ENCODE measurements around the gene AKR1C3.
"Not testable (repeated sequence)": the region's sequence is repeated elsewhere in the genome, so short reads cannot be mapped to it uniquely, and the experiment has no call there.

AKR1C3 gene

GRCh38 chr10:5094265-5095205 is at the start of gene AKR1C3:
Gene AKR1C3, plus strand, starts transcription at chr10:5094414. Its CDS starts 31 bp downstream, at chr10:5094445.
- DNase-seq = peak; percentile 59 to 71

- no peak for DNase-seq
These were observed 49.1 kb upstream of the AKR1C3 start for GRCh38 chr10:5045095-5045494.

GRCh38 chr10:5046410-5046809 is 47.8 kb upstream of the AKR1C3 start:
- no peak for DNase-seq

- not testable (repeated sequence) for DNase-seq
These were observed 47.2 kb upstream of the AKR1C3 start for GRCh38 chr10:5047055-5047454.

GRCh38 chr10:5047912-5048628 is 46.1 kb upstream of the AKR1C3 start:
- no peak for DNase-seq

GRCh38 chr10:5052951-5053500 is 41.2 kb upstream of the AKR1C3 start:
- DNase-seq = not testable (repeated sequence)

DNA sequence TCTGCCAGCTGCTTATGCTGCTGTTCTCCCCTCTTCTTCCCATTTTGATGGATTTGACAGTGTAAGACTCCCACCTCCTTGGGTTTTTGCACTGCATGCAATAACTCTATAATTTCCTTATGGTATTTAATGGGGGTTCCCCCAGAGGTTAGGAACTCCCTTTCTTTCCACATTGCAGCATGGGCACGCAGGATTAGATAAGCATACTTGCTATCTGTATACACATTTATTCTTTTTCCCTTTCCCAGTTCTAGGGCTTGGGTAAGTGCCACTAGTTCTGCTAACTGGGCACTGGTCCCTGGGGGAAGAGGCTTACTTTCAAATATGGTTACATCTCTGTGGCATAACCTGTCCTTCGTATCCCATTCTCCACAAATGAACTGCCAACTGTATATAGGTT is 39.4 kb upstream of the AKR1C3 start:
- DNase-seq = peak; percentile 18 to 41

- not testable (repeated sequence) for DNase-seq
These were observed 34.9 kb upstream of the AKR1C3 start for GRCh38 chr10:5059267-5059666.

GRCh38 chr10:5060791-5061190 is 33.4 kb upstream of the AKR1C3 start:
- DNase-seq = not testable (repeated sequence)

DNA sequence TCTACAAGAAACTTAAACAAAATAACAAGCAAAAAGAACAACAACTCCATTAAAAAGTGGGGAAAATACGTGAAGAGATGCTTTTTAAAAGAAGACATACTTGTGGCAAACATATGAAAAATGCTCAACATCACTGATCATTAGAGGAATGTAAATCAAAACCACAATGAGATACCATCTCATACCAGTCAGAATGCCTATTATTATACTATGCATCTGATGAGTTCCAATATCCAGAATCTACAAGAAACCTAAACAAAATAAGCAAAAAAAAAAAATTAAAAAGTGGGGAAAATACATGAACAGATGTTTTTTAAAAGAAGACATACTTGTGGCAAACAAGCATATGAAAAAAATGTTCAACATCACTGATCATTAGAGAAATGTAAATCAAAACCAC is 29.6 kb upstream of the AKR1C3 start:
- no peak for DNase-seq

- DNase-seq = no peak
These were observed 25.8 kb upstream of the AKR1C3 start for GRCh38 chr10:5068274-5068984.

GRCh38 chr10:5070648-5071410 is 23.4 kb upstream of the AKR1C3 start:
- DNase-seq = peak in 1 of 2 donors; percentile 48

- no peak for DNase-seq
These were observed 22.6 kb upstream of the AKR1C3 start for GRCh38 chr10:5071411-5072198.

DNA sequence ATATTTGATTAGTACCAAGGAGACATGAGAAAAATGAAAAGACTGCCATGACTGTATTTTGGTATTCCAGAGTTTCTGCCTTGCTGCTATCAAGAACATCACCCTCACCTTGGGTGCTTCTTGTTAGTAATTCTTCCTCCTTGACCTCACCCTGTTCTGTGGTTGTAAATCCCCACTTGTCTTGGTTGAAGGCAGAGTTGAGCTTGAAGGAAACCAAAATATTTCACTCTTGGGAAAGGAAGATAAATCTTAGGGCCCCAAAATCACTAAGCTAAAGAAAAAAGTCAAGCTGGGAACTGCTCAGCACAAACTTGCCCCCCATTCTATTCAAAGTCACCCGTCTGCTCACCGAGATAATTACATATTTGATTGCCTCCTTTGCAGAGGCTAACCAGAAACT is 20.6 kb upstream of the AKR1C3 start:
- no peak for DNase-seq

GRCh38 chr10:5076615-5077014 is 17.6 kb upstream of the AKR1C3 start:
- DNase-seq = no peak

GRCh38 chr10:5078547-5079180 is 15.6 kb upstream of the AKR1C3 start:
- no peak for DNase-seq

DNA sequence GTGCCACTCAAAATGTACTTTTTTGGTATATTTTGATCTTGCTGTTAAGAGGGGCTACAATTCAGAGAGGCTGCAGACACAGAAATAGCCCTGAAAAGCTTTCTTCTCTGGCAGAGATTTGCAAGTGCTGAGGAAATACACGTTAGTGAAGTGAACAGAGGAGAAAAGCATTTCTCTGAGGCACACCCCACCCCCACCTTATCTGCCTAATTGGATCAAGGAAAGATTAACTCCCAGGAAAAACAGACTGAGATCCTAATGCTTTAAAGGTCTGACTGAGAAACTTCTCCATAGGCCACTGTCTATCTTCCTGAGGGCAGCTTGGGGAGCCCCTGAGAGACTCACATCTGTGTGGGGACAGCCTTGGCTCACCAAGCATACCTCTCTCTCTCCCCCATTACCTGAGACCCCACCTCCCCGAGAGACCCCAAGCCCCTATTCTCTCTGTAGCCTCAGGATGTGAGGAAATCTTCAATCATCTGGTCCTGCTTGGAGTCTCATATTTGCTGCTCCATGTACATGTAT is 14.8 kb upstream of the AKR1C3 start:
- no peak for DNase-seq

DNA sequence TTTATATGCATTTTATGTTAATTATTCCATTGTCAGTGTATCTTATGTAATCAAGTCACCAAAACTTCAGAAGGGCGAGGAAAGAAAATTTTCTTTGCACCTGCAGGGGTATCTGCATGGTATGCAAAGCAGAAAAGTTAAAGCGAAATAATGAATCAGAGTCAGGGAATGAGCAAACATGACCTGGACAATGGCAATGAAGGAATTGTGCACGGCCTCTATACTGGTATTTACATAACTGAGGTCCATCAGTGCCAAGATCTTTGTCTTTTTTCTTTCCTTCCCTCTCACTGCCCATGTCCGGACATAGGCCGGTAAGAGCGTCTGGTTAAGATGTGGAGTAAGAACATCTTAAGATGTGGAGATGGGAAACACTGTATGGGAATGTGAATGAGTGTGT is 14.4 kb upstream of the AKR1C3 start:
- DNase-seq = no peak

DNA sequence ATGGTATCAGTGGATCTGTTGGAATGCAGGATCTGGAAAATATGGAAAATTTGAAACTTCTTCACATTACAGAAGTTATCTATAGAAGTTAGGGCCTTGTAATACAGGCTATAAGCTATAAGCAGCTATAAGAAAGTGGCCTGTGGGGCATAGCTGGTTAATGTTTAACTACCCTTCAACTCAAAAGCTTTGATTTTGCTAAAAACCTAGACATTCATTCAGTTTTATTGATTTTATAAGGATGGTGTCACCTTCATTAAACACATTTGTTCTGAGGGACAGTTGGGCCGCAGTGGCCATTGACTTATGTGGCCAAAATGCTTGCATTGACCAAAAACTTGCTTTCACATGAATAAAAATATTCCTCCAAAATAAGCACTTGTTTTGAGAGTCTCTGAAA is 13.1 kb upstream of the AKR1C3 start:
- no peak for DNase-seq

- no peak for DNase-seq
These were observed 5.4 kb upstream of the AKR1C3 start for GRCh38 chr10:5088703-5089261.
